ENCODE measurements around the gene NEB. TPM values are rescaled to one million over a fixed set of nuclear protein-coding genes. Genes with fewer than 3 reads are reported as not detected.

The NEB gene
- total and polyA plus RNA-seq, 2 of the 4 experiments (the other 2 are of a cell fraction): under 0.01 TPM; not detected in 1

- ATAC-seq (ENCODE audit: low read depth) (no peak), DNase-seq (no peak)
- Histone ChIP-seq H4K8ac (ENCODE audit: low read depth in 2 of 2, low read length in 2 of 2) (no peak overlapping the region), H4K91ac (ENCODE audit: insufficient read depth, low read depth, low read length) (no peak overlapping the region), H2AFZ (replicated peaks; ENCODE audit: low read length, poor library complexity) (no peak overlapping the region), H3K4me3 (ENCODE audit: insufficient read depth, low read depth, low read length) (no peak overlapping the region), H3K14ac (replicated peaks; ENCODE audit: low read depth, low read length) (no peak overlapping the region), H2AK9ac (replicated peaks; ENCODE audit: low read depth, low read length, poor library complexity) (no peak overlapping the region), H3K9ac (ENCODE audit: low read depth, low read length) (no peak overlapping the region), H4K5ac (ENCODE audit: low read depth, low read length) (no peak overlapping the region), H2BK15ac (ENCODE audit: low read depth, low read length) (no peak overlapping the region), H3K9me1 (ENCODE audit: insufficient read depth, low read length) (no peaks in the 10 kb centered on the region), H3K9me3 (ENCODE audit: control insufficient read depth, insufficient read depth, low read length) (no peaks in the 10 kb centered on the region; the same call in 1 of the 2 replicates), H3K79me1 (ENCODE audit: low read depth in 1 of 2, low read length in 2 of 2) (no peaks in the 10 kb centered on the region), H2BK120ac (ENCODE audit: low read depth, low read length) (no peak overlapping the region), H3K4me2 (ENCODE audit: low read depth, low read length) (no peak overlapping the region), H2BK20ac (ENCODE audit: low read depth, low read length) (no peak overlapping the region), H4K20me1 (ENCODE audit: insufficient read depth, low read length) (no peaks in the 10 kb centered on the region), H3K18ac (ENCODE audit: low read depth, low read length) (no peak overlapping the region), H3K27me3 (ENCODE audit: control insufficient read depth, insufficient read depth, low read length) (no peaks in the 10 kb centered on the region), H2AK5ac (ENCODE audit: low read depth, low read length) (no peak overlapping the region), H2BK5ac (ENCODE audit: low read depth, low read length, poor library complexity, severe bottlenecking) (no peak overlapping the region), H3K4ac (ENCODE audit: low read depth, low read length) (no peak overlapping the region), H3K56ac (ENCODE audit: extremely low read depth, insufficient read depth, low read length) (no peak overlapping the region), H3K27ac (ENCODE audit: insufficient read depth, low read length) (no peak overlapping the region), H3K23ac (ENCODE audit: low read depth, low read length) (no peak overlapping the region), H3K4me1 (ENCODE audit: control insufficient read depth, insufficient read depth, low read length) (peaks cover 6% of the 10 kb centered on the region; the same call in 1 of the 2 replicates), H3K36me3 (ENCODE audit: control insufficient read depth, insufficient read depth, low read length) (peaks cover 10% of the 10 kb centered on the region)
- intact Hi-C loops (cut with micrococcal nuclease): no loop called here
- dilution Hi-C loops (cut with HindIII; ENCODE audit: low sequenced_read_pairs, unreplicated experiment): no loop called here
- no CpG with 5 or more reads among the region's 3 CpGs for WGBS, 2 experiments (ENCODE audit: extremely low coverage in 2 of 2, insufficient read length in 1 of 2)
- POLR2A ChIA-PET (ENCODE audit: unreplicated experiment): no interaction called here
- in situ Hi-C loops (cut with MboI; ENCODE audit: low sequenced_read_pairs): no loop called here
- CTCF ChIA-PET: no interaction called here
- TF ChIP-seq MAZ (IDR thresholded peaks at IDR 0.05; ENCODE audit: borderline replicate concordance, low read depth, low read length) (no peak), CHD1 (IDR thresholded peaks at IDR 0.05; ENCODE audit: low read depth, low read length) (no peak), BHLHE40 (IDR thresholded peaks at IDR 0.05; ENCODE audit: low read depth, low read length) (no peak), RFX5 (IDR thresholded peaks at IDR 0.05; ENCODE audit: low read depth, low read length) (no peak)
- no TSS peak for BruUV-seq (replicated peaks)
Measured at GRCh38 chr2:151777487-151777886, 43.2 kb upstream of the NEB start.

Measured in IMR-90 (cell line).